ENCODE results near the gene PEG3. TPM values are rescaled to one million over a fixed set of nuclear protein-coding genes. Genes with fewer than 3 reads are reported as not detected.

The PEG3 gene
- total RNA-seq, 4 donors from 2014 or later: 9.0 to 14.7 (median 9.8) TPM

DNA sequence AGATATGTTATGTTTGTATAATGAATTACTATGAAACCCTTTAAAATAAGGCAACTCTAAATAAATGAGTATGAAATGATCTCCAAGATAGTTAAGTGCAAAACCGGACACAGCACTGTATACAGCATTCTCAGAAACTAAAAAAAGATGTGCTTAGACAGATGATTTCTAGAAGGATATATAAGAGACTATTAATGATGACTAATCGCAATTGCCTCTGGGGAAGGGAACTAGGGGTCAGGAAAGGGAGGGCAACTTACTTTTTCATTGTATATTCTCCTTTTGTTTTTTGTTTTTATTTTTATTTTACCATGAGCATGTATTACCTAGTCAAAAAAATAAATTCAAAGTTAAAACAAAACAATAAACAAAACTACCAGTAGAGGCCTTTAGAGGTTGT lies 12.8 kb downstream of the PEG3 start:
- H3K9me3 ChIP-seq: no peaks in the 10 kb centered on the region
- no peaks in the 10 kb centered on the region for H3K4me1 ChIP-seq
- no peak overlapping the region for H3K4me3 ChIP-seq
- no peaks in the 10 kb centered on the region for H3K27me3 ChIP-seq
- peaks cover 0 to 17% (median 0%) of the 10 kb centered on the region in 3 donors for H3K36me3 ChIP-seq
- TF ChIP-seq, protein P1, sequence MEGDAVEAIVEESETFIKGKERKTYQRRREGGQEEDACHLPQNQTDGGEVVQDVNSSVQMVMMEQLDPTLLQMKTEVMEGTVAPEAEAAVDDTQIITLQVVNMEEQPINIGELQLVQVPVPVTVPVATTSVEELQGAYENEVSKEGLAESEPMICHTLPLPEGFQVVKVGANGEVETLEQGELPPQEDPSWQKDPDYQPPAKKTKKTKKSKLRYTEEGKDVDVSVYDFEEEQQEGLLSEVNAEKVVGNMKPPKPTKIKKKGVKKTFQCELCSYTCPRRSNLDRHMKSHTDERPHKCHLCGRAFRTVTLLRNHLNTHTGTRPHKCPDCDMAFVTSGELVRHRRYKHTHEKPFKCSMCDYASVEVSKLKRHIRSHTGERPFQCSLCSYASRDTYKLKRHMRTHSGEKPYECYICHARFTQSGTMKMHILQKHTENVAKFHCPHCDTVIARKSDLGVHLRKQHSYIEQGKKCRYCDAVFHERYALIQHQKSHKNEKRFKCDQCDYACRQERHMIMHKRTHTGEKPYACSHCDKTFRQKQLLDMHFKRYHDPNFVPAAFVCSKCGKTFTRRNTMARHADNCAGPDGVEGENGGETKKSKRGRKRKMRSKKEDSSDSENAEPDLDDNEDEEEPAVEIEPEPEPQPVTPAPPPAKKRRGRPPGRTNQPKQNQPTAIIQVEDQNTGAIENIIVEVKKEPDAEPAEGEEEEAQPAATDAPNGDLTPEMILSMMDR (IDR thresholded peaks at IDR 0.05): no peak
- TF ChIP-seq EP300 (IDR thresholded peaks at IDR 0.05) (no peak), POLR2A (IDR thresholded peaks at IDR 0.05) (no peak)
- H3K27ac ChIP-seq: no peak overlapping the region
- WGBS, 2 donors: 45 to 63% methylated on average over 2 of the region's 2 CpGs
- no peak for DNase-seq (ENCODE audit: low spot score in 2 of 2)

DNA sequence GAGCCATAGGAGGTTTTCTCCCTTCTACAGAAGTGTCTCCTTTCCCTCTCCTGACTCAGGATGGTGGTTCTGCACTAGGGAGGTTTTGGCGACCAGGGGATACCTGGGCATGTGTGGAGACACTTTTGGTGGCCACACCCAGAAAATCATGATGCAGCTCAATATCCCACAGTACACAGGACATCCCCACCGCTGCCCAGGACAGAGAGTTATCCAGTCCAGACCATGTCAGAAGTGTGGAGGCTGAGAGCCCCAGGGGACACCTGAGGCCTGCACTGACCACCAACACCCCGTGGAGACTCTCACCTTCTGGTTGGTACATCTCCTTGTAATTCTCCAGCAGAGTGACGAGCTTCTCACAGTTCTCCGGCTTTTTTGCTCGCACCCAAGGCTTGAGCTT lies 16.6 kb downstream of the PEG3 start:
- WGBS, 2 donors: 92 to 94% methylated on average over 5 to 6 of the region's 6 CpGs
- H3K27ac ChIP-seq: no peak overlapping the region
- peaks cover 0 to 49% (median 0%) of the 10 kb centered on the region in 3 donors for H3K36me3 ChIP-seq
- no peaks in the 10 kb centered on the region for H3K27me3 ChIP-seq
- H3K4me1 ChIP-seq: no peaks in the 10 kb centered on the region
- peaks cover 0 to 3% (median 0%) of the 10 kb centered on the region in 4 donors for H3K9me3 ChIP-seq
- no peak for TF ChIP-seq EP300 (IDR thresholded peaks at IDR 0.05)
- TF ChIP-seq, protein P1 (IDR thresholded peaks at IDR 0.05): no peak
- no peak for TF ChIP-seq POLR2A (IDR thresholded peaks at IDR 0.05)
- H3K4me3 ChIP-seq: no peak overlapping the region
- DNase-seq (ENCODE audit: low spot score in 2 of 2): no peak

DNA sequence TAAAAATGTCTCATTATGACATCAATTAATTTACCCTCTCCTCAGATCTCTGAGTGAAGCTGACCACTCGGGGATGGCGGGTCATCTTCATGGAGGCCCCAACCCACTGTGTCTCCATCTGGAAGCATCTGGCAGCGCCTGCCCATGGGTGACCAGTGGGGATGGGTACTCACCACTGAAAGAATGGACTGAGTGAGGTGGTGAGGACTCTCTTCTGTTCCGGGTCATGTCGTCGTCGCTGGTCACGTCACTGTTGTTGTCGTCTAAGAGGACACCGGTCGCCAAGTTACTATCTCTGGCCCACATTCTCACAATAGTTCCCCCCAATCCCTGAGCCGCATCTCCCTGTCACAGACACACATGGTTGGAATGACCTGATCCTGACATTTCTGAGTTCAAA lies 17.1 kb downstream of the PEG3 start:
- no peak for TF ChIP-seq POLR2A (IDR thresholded peaks at IDR 0.05)
- TF ChIP-seq, protein P1 (IDR thresholded peaks at IDR 0.05): no peak
- no peak for TF ChIP-seq EP300 (IDR thresholded peaks at IDR 0.05)
- Histone ChIP-seq H3K9me3 (peaks cover 0 to 3% (median 0%) of the 10 kb centered on the region in 4 donors), H3K4me3 (no peak overlapping the region), H3K36me3 (peaks cover 0 to 55% (median 0%) of the 10 kb centered on the region in 3 donors), H3K27me3 (no peaks in the 10 kb centered on the region), H3K4me1 (no peaks in the 10 kb centered on the region), H3K27ac (no peak overlapping the region)
- 92 to 94% methylated on average over 12 of the region's 12 CpGs for WGBS, 2 donors
- no peak for DNase-seq (ENCODE audit: low spot score in 2 of 2)

DNA sequence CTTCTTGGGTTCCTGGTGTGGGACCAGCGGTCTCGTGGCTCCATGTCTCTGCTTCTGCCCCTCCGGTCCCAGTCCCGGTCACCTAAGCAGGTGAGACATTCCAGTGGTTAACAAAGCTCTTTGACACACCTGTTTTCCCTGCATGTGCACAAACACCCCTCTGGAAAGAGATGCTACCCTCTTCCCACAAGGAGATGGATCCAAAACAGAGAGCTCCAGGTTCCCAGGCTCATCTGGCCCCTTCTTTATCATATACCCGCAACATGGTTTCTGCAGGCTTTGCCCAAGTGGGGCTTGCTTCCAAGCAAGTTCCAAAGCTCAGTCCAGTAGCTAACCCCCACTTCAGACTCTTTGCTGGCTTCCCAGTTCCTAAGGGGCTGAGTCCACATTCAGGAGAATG lies 17.8 kb downstream of the PEG3 start:
- Histone ChIP-seq H3K4me3 (no peak overlapping the region), H3K4me1 (no peaks in the 10 kb centered on the region), H3K27me3 (no peaks in the 10 kb centered on the region), H3K9me3 (peaks cover 0 to 6% (median 0%) of the 10 kb centered on the region in 4 donors), H3K36me3 (peaks cover 0 to 61% (median 0%) of the 10 kb centered on the region in 3 donors), H3K27ac (no peak overlapping the region)
- no peak for DNase-seq (ENCODE audit: low spot score in 2 of 2)
- WGBS, 2 donors: 88 to 95% methylated on average over 5 of the region's 5 CpGs
- no peak for TF ChIP-seq EP300 (IDR thresholded peaks at IDR 0.05)
- no peak for TF ChIP-seq POLR2A (IDR thresholded peaks at IDR 0.05)
- TF ChIP-seq, protein P1 (IDR thresholded peaks at IDR 0.05): no peak

DNA sequence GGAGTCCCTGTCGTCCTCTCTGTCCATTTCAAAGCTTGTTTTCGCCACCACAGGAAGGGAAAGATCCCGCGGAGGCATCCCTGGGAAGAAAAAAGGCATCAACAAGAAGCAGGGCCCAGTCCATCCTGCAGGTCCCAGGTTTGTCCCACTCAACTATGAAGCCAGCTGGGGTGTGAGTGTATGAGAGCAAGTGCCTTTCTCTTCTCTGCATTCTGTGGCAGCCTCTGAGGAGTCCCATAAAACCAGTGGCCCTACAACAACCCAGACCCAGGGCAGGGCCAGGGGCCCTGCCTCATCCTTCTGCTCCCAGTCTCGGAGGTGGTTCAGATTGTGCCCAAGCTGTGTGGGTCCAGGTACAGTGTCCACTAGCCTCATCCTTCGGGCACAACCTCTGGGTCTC lies 18.9 kb downstream of the PEG3 start:
- no peak overlapping the region for H3K4me3 ChIP-seq
- H3K27me3 ChIP-seq: no peaks in the 10 kb centered on the region
- no peak for DNase-seq (ENCODE audit: low spot score in 2 of 2)
- no peaks in the 10 kb centered on the region for H3K4me1 ChIP-seq
- 84% methylated on average over 5 to 6 of the region's 6 CpGs for WGBS, 2 donors
- H3K36me3 ChIP-seq: peaks cover 0 to 72% (median 0%) of the 10 kb centered on the region in 3 donors
- H3K27ac ChIP-seq: no peak overlapping the region
- peaks cover 0 to 6% (median 0%) of the 10 kb centered on the region in 4 donors for H3K9me3 ChIP-seq
- no peak for TF ChIP-seq POLR2A (IDR thresholded peaks at IDR 0.05)
- TF ChIP-seq, protein P1 (IDR thresholded peaks at IDR 0.05): no peak
- TF ChIP-seq EP300 (IDR thresholded peaks at IDR 0.05): no peak
